SK-N-SH (cell line): Measurements from ENCODE around the gene IKBKE. TPM values are rescaled to one million over a fixed set of nuclear protein-coding genes. Genes with fewer than 3 reads are reported as not detected.

ENCODE experiments used
- CTCF ChIA-PET: fragments of 300-600, 350-600 bp; formaldehyde crosslinking; extraction: SDS; loops from one replicate; lab custom pipeline; 2021; lab: Yijun Ruan, JAX
- POLR2A ChIA-PET: fragments of 350-600 bp; sonication (Branson Sonifier 250); formaldehyde crosslinking; extraction: SDS; loops from one replicate; lab custom pipeline; 2020; ENCODE audit warnings: antibody characterized with exemption, inconsistent platforms; lab: Yijun Ruan, JAX
- DNase-seq: peaks from one replicate; pipeline ENCODE4 v3.0.0; 2012
- H2AFZ ChIP-seq: fragments of 200-600 bp; sonication (generic); 2 replicates; pipeline ENCODE4 v1.8.1; 2016; ENCODE audit warnings: antibody characterized with exemption, mild to moderate bottlenecking, low read depth
- H3F3A ChIP-seq: fragments of 200-600 bp; sonication (generic); replicated peaks from 2 replicates; pipeline ENCODE3; 2016; ENCODE audit warnings: antibody characterized with exemption, mild to moderate bottlenecking; ENCODE audit not compliant: insufficient read depth
- H3K27ac ChIP-seq, 2 experiments: fragments of 200-500 bp in 1 of 2; fragments of 200-600 bp in 1 of 2; sonication (Bioruptor generic) in 1 of 2; sonication (generic), shearing (Covaris generic) in 1 of 2; 2 replicates each; pipeline versions ENCODE4 v1.5.1 to v1.6.1; 2014 to 2016; ENCODE audit warnings: low read depth in 2 of 2, inconsistent platforms in 1 of 2, low read length in 1 of 2, mild to moderate bottlenecking in 1 of 2, mixed read lengths in 1 of 2
- H3K27me3 ChIP-seq: fragments of 200-600 bp; sonication (generic), shearing (Covaris generic); 2 replicates; pipeline ENCODE4 v1.6.1; 2016; ENCODE audit warnings: mixed run types; ENCODE audit not compliant: insufficient read depth
- H3K36me3 ChIP-seq, 2 experiments: fragments of 200-500 bp in 1 of 2; fragments of 200-600 bp in 1 of 2; sonication (Bioruptor generic) in 1 of 2; sonication (generic) in 1 of 2; replicated peaks in 1 of 2; 2 replicates each; pipeline versions ENCODE3 to v1.5.1; 2014 to 2016; ENCODE audit warnings: low read length in 1 of 2, mild to moderate bottlenecking in 1 of 2; ENCODE audit not compliant: insufficient read depth in 2 of 2, control insufficient read depth in 1 of 2
- H3K4me1 ChIP-seq, 2 experiments: fragments of 200-500 bp in 1 of 2; fragments of 200-600 bp in 1 of 2; sonication (Bioruptor generic) in 1 of 2; sonication (generic), shearing (Covaris generic) in 1 of 2; 2 replicates each; pipeline versions ENCODE4 v1.5.1 to v1.6.1; 2014 to 2016; ENCODE audit warnings: low read depth in 1 of 2, low read length in 1 of 2, mixed run types in 1 of 2; ENCODE audit not compliant: insufficient read depth in 2 of 2, control insufficient read depth in 1 of 2
- H3K4me2 ChIP-seq: fragments of 200-600 bp; sonication (generic), shearing (Covaris generic); 2 replicates; pipeline ENCODE4 v1.6.1; 2017; ENCODE audit warnings: mixed run types
- H3K4me3 ChIP-seq, 2 experiments: fragments of 200-500 bp in 1 of 2; fragments of 200-600 bp in 1 of 2; sonication (Bioruptor generic) in 1 of 2; sonication (generic), shearing (Covaris generic) in 1 of 2; 2 replicates each; pipeline versions ENCODE4 v1.5.1 to v1.8.1; 2014 to 2016; ENCODE audit warnings: low read depth in 2 of 2, inconsistent platforms in 1 of 2, low read length in 1 of 2, mild to moderate bottlenecking in 1 of 2, mixed read lengths in 1 of 2, moderate library complexity in 1 of 2
- H3K79me2 ChIP-seq: fragments of 200-600 bp; sonication (generic); 2 replicates; pipeline ENCODE4 v1.8.1; 2017; ENCODE audit warnings: mild to moderate bottlenecking; ENCODE audit not compliant: insufficient read depth
- H3K9ac ChIP-seq: fragments of 200-600 bp; sonication (generic); 2 replicates; pipeline ENCODE4 v1.6.1; 2017; ENCODE audit warnings: mixed run types
- H3K9me2 ChIP-seq: fragments of 200-600 bp; sonication (generic); 2 replicates; pipeline ENCODE4 v1.6.1; 2017; ENCODE audit warnings: mixed run types
- H3K9me3 ChIP-seq: fragments of 200-600 bp; sonication (generic); 2 replicates; pipeline ENCODE4 v1.6.1; 2017; ENCODE audit warnings: mixed run types, mild to moderate bottlenecking, moderate library complexity
- H4K20me1 ChIP-seq: fragments of 200-600 bp; sonication (generic); 2 replicates; pipeline ENCODE4 v1.6.1; 2017; ENCODE audit warnings: mild to moderate bottlenecking, mixed run types; ENCODE audit not compliant: insufficient read depth
- CHD2 ChIP-seq: fragments of 150-350 bp; IDR thresholded peaks from 2 replicates; pipeline ENCODE4 v1.6.1; 2018; ENCODE audit warnings: low read length; ENCODE audit not compliant: partially characterized antibody
- ELF1 ChIP-seq: IDR thresholded peaks from 2 replicates; pipeline ENCODE4 v1.4.0; 2012
- EZH2phosphoT487 ChIP-seq: fragments of 200-600 bp; sonication (generic); IDR thresholded peaks from 2 replicates; pipeline ENCODE4 v1.6.1; 2017; ENCODE audit warnings: low read depth, mixed run types, mild to moderate bottlenecking, antibody characterized with exemption, moderate library complexity, borderline replicate concordance
- GABPA ChIP-seq: IDR thresholded peaks from 2 replicates; pipeline ENCODE4 v1.4.0; 2012; ENCODE audit warnings: low read depth, mild to moderate bottlenecking
- GATA2 ChIP-seq: sonication (generic); formaldehyde crosslinking; IDR thresholded peaks from 2 replicates; pipeline ENCODE4 v1.5.0; 2020; ENCODE audit warnings: mild to moderate bottlenecking, missing genetic modification reagents
- MXI1 ChIP-seq: IDR thresholded peaks from 2 replicates; pipeline ENCODE4 v1.6.1; 2012; ENCODE audit warnings: mild to moderate bottlenecking, low read depth, low read length, improper control_type of control experiment
- NFIC ChIP-seq: IDR thresholded peaks from 2 replicates; pipeline ENCODE4 v1.4.0; 2012; ENCODE audit warnings: borderline replicate concordance
- RCOR1 ChIP-seq: fragments of 150-350 bp; IDR thresholded peaks from 2 replicates; pipeline ENCODE4 v1.6.1; 2017; ENCODE audit warnings: antibody characterized with exemption, low read length
- RXRA ChIP-seq: IDR thresholded peaks from 2 replicates; pipeline ENCODE4 v1.4.0; 2012; ENCODE audit warnings: low read depth, mild to moderate bottlenecking, borderline replicate concordance
- SIN3A ChIP-seq: IDR thresholded peaks from 2 replicates; pipeline ENCODE4 v1.6.1; 2012; ENCODE audit warnings: low read depth, mild to moderate bottlenecking, low read length, moderate library complexity, borderline replicate concordance
- TAF1 ChIP-seq: IDR thresholded peaks from 2 replicates; pipeline ENCODE4 v1.6.1; 2012; ENCODE audit warnings: low read depth, mild to moderate bottlenecking, low read length, moderate library complexity, borderline replicate concordance
- TEAD4 ChIP-seq: IDR thresholded peaks from 2 replicates; pipeline ENCODE4 v1.4.0; 2012; ENCODE audit warnings: mild to moderate bottlenecking, borderline replicate concordance; ENCODE audit not compliant: insufficient read depth
- USF1 ChIP-seq: IDR thresholded peaks from 2 replicates; pipeline ENCODE4 v1.4.0; 2012; ENCODE audit warnings: low read depth, borderline replicate concordance
- YY1 ChIP-seq: IDR thresholded peaks from 2 replicates; pipeline ENCODE4 v1.4.0; 2012; ENCODE audit warnings: low read depth, mild to moderate bottlenecking
- ZBTB33 ChIP-seq: IDR thresholded peaks from 2 replicates; pipeline ENCODE4 v1.4.0; 2012; ENCODE audit warnings: low read depth, borderline replicate concordance
- WGBS: methylation state at CpG from one replicate; pipeline ENCODE4 v1.1.6; 2017; ENCODE audit warnings: low lambda C conversion rate; 5-methylcytosine and 5-hydroxymethylcytosine counted together
- polyA plus RNA-seq, 3 experiments: library from polyadenylated mRNA; depleted of rRNA; stranded (reverse); fragments of >200 nt; gene quantifications; 2 replicates each; pipeline ENCODE4 v1.2.3, GENCODE V29; 2012
- TF ChIP-seq, protein P1 (sequence below): IDR thresholded peaks from 2 replicates; pipeline ENCODE4 v1.6.1; 2012; ENCODE audit warnings: mild to moderate bottlenecking, low read depth, low read length, moderate library complexity
- TF ChIP-seq, protein P2 (sequence below): fragments of 150-350 bp; IDR thresholded peaks from 2 replicates; pipeline ENCODE4 v1.6.1; 2016; ENCODE audit warnings: mild to moderate bottlenecking, low read depth, low read length

IKBKE gene
- polyA plus RNA-seq, 1 of the 3 experiments (the other 2 are of a cell fraction) = 14.5 TPM

DNA sequence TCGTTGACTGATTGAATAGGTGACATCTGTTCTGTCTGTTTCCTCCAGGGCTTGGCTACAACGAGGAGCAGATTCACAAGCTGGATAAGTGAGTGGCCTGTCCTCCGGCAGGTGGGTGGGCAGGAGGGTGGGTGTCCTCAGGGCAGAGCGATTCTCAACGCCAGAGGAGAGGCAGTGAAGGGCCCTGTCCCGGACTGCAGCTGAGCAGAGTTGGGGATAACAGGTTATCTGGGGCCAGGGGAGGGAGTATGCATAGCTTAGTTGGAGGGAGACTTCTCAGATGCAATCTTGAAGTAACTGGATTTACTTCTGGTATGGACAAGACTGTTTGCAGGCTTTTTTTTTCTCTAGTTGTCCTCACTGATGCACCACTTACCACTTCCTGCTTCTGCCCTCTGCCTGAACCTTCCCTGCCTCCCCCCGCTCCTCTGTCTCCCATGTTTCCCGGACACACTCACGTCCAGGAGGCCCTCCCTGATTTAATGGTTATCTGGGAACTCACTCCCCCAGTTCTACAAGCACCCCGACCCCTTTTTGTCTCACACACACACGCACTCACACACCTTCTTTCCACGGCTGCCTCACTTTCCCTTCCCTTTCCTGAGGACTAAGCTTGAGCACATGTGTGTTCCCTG, 20.6 kb downstream of the IKBKE start:
- H3K27ac ChIP-seq = no peak overlapping the region
- no peaks in the 10 kb centered on the region for H3K79me2 ChIP-seq
- H3K9me3 ChIP-seq = no peaks in the 10 kb centered on the region
- peaks cover 0 to 12% of the 10 kb centered on the region in 2 experiments for H3K36me3 ChIP-seq
- POLR2A ChIA-PET = interaction anchor here (1.4 kb wide), 1 partner anchor 93 kb away, joined by 4 read pairs; no protein-coding TSS in a partner anchor
- peak; percentile 48 for DNase-seq
- peaks cover 10 to 25% of the 10 kb centered on the region in 2 experiments; a peak in 2 of 4 replicates for H3K4me1 ChIP-seq
- H3K27me3 ChIP-seq = no peaks in the 10 kb centered on the region
- WGBS = 72% methylated on average over 12 of the region's 12 CpGs
- H3K9ac ChIP-seq = no peak overlapping the region
- TF ChIP-seq RCOR1 (no peak), GATA2 (CRISPR knock-in tag) (peak; percentile 34; the same call in 1 of the 2 replicates), RXRA (peak; percentile 59; the same call in 1 of the 2 replicates)
- TF ChIP-seq, all 33 proteins: peak for 2
- no peaks in the 10 kb centered on the region for H4K20me1 ChIP-seq
- no peaks in the 10 kb centered on the region for H3F3A ChIP-seq
- CTCF ChIA-PET = interaction anchor here (0.6 to 8.1 kb wide), 57 partner anchors 9 to 492 kb away, joined by 3 to 231 read pairs (median 7); partner anchors contain the start of genes DYRK3, EIF2D, IKBKE and RASSF5
- H2AFZ ChIP-seq = no peak overlapping the region
- H3K4me2 ChIP-seq = peak overlapping the region; percentile 66
- no peaks in the 10 kb centered on the region for H3K9me2 ChIP-seq
- H3K4me3 ChIP-seq = no peak overlapping the region

DNA sequence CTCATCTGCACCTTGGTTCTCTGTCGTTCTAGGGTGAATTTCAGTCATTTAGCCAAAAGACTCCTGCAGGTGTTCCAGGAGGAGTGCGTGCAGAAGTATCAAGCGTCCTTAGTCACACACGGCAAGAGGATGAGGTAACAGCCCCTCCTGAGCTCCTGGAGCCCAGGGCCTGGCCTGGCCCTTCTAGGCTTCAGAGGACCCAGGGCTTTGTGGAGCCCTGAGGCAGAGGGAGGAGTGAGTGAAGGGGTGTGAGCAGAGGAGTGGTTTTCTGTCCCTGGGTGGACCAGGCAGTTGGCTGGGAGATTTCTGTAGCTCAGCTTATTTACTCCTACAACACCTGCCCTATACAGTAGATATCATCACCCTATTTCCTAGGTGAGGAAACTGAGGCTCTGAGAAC, 21.3 kb downstream of the IKBKE start:
- ChIA-PET POLR2A (no interaction called here), CTCF (interaction anchor here (1.5 to 8.1 kb wide), 14 partner anchors 9 to 418 kb away, joined by 4 to 231 read pairs (median 14); partner anchors contain the start of genes IKBKE and RASSF5)
- TF ChIP-seq GATA2 (CRISPR knock-in tag) (no peak), GABPA (no peak), ELF1 (no peak), SIN3A (no peak), TAF1 (no peak), USF1 (no peak), TEAD4 (no peak), RXRA (no peak), NFIC (no peak), ZBTB33 (no peak), YY1 (no peak), EZH2phosphoT487 (no peak), MXI1 (no peak), CHD2 (no peak)
- TF ChIP-seq, protein P1, sequence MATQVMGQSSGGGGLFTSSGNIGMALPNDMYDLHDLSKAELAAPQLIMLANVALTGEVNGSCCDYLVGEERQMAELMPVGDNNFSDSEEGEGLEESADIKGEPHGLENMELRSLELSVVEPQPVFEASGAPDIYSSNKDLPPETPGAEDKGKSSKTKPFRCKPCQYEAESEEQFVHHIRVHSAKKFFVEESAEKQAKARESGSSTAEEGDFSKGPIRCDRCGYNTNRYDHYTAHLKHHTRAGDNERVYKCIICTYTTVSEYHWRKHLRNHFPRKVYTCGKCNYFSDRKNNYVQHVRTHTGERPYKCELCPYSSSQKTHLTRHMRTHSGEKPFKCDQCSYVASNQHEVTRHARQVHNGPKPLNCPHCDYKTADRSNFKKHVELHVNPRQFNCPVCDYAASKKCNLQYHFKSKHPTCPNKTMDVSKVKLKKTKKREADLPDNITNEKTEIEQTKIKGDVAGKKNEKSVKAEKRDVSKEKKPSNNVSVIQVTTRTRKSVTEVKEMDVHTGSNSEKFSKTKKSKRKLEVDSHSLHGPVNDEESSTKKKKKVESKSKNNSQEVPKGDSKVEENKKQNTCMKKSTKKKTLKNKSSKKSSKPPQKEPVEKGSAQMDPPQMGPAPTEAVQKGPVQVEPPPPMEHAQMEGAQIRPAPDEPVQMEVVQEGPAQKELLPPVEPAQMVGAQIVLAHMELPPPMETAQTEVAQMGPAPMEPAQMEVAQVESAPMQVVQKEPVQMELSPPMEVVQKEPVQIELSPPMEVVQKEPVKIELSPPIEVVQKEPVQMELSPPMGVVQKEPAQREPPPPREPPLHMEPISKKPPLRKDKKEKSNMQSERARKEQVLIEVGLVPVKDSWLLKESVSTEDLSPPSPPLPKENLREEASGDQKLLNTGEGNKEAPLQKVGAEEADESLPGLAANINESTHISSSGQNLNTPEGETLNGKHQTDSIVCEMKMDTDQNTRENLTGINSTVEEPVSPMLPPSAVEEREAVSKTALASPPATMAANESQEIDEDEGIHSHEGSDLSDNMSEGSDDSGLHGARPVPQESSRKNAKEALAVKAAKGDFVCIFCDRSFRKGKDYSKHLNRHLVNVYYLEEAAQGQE = no peak
- TF ChIP-seq, protein P2, sequence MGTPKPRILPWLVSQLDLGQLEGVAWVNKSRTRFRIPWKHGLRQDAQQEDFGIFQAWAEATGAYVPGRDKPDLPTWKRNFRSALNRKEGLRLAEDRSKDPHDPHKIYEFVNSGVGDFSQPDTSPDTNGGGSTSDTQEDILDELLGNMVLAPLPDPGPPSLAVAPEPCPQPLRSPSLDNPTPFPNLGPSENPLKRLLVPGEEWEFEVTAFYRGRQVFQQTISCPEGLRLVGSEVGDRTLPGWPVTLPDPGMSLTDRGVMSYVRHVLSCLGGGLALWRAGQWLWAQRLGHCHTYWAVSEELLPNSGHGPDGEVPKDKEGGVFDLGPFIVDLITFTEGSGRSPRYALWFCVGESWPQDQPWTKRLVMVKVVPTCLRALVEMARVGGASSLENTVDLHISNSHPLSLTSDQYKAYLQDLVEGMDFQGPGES = no peak

More for the DNA sequence above, 21.3 kb downstream of the IKBKE start:
- Histone ChIP-seq H3F3A (no peaks in the 10 kb centered on the region), H2AFZ (no peak overlapping the region), H3K36me3 (peaks cover 0 to 12% of the 10 kb centered on the region in 2 experiments), H4K20me1 (no peaks in the 10 kb centered on the region), H3K9me3 (no peaks in the 10 kb centered on the region), H3K4me2 (no peak overlapping the region), H3K4me3 (no peak overlapping the region), H3K79me2 (no peaks in the 10 kb centered on the region), H3K9me2 (no peaks in the 10 kb centered on the region), H3K27me3 (no peaks in the 10 kb centered on the region), H3K27ac (no peak overlapping the region), H3K9ac (no peak overlapping the region), H3K4me1 (peaks cover 13 to 30% of the 10 kb centered on the region in 2 experiments; a peak in 2 of 4 replicates)
- WGBS = 97% methylated on average over 4 of the region's 4 CpGs
- no peak for DNase-seq
